Epithelial cell of alveolus of lung (primary cell): ENCODE results near the gene ZRANB2. TPM values are rescaled to one million over a fixed set of nuclear protein-coding genes. Genes with fewer than 3 reads are reported as not detected.

Experiments
- total RNA-seq: library from RNA; depleted of rRNA; stranded (reverse); fragments of >200 nt; gene quantifications from 2 replicates; pipeline ENCODE4 v1.2.1, GENCODE V29; 2015

ZRANB2 gene
- total RNA-seq: 29.5 and 51.7 TPM in 2 replicates

GRCh38 chr1:71080739-71081696 is at the start of gene ZRANB2:
ZRANB2 (minus strand) TSS chr1:71081035; CDS start chr1:71080995, 40 bp downstream.

GRCh38 chr1:71047635-71048607 is 32.9 kb downstream of the ZRANB2 start, which contains the start of gene PTGER3:
PTGER3 (minus strand) TSS chr1:71047816; CDS start chr1:71047577, 239 bp downstream.

Other genes with a start within 250 kb of the ZRANB2 start
- 0.16 and 0.39 TPM in 2 replicates for gene PTGER3, start 33.2 kb downstream of the ZRANB2 start, total RNA-seq